Neural cell (in vitro differentiated cells): ENCODE results near the gene DYRK3.

Source experiments
- EP300 ChIP-seq: fragments of 450-650 bp; conservative IDR thresholded peaks from 2 replicates; pipeline ENCODE4 v1.6.1; 2014; ENCODE audit warnings: antibody characterized with exemption, mild to moderate bottlenecking, moderate library complexity; ENCODE audit not compliant: poor library complexity, severe bottlenecking
- EZH2 ChIP-seq: fragments of 200-600, 300-800 bp; shearing (Covaris generic), sonication (generic); IDR thresholded peaks from 2 replicates; pipeline ENCODE4 v1.6.1; 2014; ENCODE audit warnings: antibody characterized with exemption, low read length, borderline replicate concordance, mild to moderate bottlenecking; ENCODE audit not compliant: insufficient read depth, poor library complexity, severe bottlenecking
- POLR2AphosphoS5 ChIP-seq: IDR thresholded peaks from 2 replicates; pipeline ENCODE4 v1.6.1; 2012
- RAD21 ChIP-seq: fragments of 450-650 bp; conservative IDR thresholded peaks from 2 replicates; pipeline ENCODE4 v1.6.1; 2014; ENCODE audit warnings: antibody characterized with exemption, mild to moderate bottlenecking, moderate library complexity
- TAF1 ChIP-seq: IDR thresholded peaks from 2 replicates; pipeline ENCODE4 v1.6.1; 2012; ENCODE audit warnings: low read depth
- TF ChIP-seq, protein P1 (sequence below): fragments of 450-650 bp; IDR thresholded peaks from 2 replicates; pipeline ENCODE4 v1.5.1; 2014; ENCODE audit warnings: antibody characterized with exemption, mild to moderate bottlenecking, moderate library complexity; ENCODE audit not compliant: poor library complexity, severe bottlenecking

DNA sequence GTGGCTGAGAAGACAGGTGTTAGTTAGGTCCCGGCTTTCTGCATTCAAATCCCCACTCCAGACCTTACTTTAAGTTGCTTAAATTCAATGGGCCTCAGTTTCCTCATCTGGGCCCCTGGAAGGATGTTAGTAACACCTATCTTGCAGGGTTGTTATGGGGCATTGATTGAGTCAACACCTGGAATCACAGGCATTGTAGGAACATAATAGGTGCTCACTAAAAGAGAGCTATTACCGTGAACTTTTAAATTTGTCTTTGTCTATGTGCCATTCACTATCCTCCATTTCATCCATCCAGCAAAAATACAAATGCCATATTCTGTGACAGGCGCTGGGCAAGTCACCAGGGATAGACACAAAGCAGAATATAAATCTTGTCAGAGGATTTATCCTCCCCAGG lies 38.9 kb downstream of the DYRK3 start:
- TF ChIP-seq, protein P1, sequence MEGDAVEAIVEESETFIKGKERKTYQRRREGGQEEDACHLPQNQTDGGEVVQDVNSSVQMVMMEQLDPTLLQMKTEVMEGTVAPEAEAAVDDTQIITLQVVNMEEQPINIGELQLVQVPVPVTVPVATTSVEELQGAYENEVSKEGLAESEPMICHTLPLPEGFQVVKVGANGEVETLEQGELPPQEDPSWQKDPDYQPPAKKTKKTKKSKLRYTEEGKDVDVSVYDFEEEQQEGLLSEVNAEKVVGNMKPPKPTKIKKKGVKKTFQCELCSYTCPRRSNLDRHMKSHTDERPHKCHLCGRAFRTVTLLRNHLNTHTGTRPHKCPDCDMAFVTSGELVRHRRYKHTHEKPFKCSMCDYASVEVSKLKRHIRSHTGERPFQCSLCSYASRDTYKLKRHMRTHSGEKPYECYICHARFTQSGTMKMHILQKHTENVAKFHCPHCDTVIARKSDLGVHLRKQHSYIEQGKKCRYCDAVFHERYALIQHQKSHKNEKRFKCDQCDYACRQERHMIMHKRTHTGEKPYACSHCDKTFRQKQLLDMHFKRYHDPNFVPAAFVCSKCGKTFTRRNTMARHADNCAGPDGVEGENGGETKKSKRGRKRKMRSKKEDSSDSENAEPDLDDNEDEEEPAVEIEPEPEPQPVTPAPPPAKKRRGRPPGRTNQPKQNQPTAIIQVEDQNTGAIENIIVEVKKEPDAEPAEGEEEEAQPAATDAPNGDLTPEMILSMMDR: no peak
- TF ChIP-seq EP300: no peak
- TF ChIP-seq POLR2AphosphoS5: no peak
- TF ChIP-seq EZH2: no peak
- no peak for TF ChIP-seq TAF1
- TF ChIP-seq RAD21: no peak
